Activated T-cell treated with anti-CD3 and anti-CD28 coated beads, Interleukin-2, amount 50 U/mL, for 72 hours (primary cell): ENCODE data around the gene XKR8. TPM values are rescaled to one million over a fixed set of nuclear protein-coding genes. Genes with fewer than 3 reads are reported as not detected.

Experiments used
- ATAC-seq, 2 donors: fragments of 150-1000 bp; cut with Tn5 transposase; replicated peaks in 1 of 2; 2 replicates each; pipeline ENCODE4 v1.10.0; 2021; ENCODE audit warnings: moderate library complexity in 2 of 2, mild to moderate bottlenecking in 1 of 2
- DNase-seq, 2 donors: peaks; one replicate each; pipeline ENCODE4 v3.0.0; 2021 to 2022; ENCODE audit warnings: mixed read lengths in 1 of 2
- H3K27ac Mint-ChIP-seq: one replicate; pipeline ENCODE4 v1.8.0; 2022; ENCODE audit warnings: mild to moderate bottlenecking, moderate library complexity, mixed read lengths
- H3K27me3 Mint-ChIP-seq: one replicate; pipeline ENCODE4 v1.8.0; 2022; ENCODE audit warnings: low read depth, mixed read lengths
- H3K36me3 Mint-ChIP-seq, 2 donors: one replicate each; pipeline ENCODE4 v1.8.0; 2022; ENCODE audit warnings: mixed read lengths in 2 of 2, mild to moderate bottlenecking in 1 of 2; ENCODE audit not compliant: insufficient read depth in 2 of 2
- H3K4me1 Mint-ChIP-seq: one replicate; pipeline ENCODE4 v1.8.0; 2022; ENCODE audit warnings: low read depth, mixed read lengths
- H3K4me3 Mint-ChIP-seq, 2 donors: one replicate each; pipeline ENCODE4 v1.8.0; 2022; ENCODE audit warnings: mild to moderate bottlenecking in 2 of 2, mixed read lengths in 2 of 2, moderate library complexity in 2 of 2
- H3K9me3 Mint-ChIP-seq, 2 donors: one replicate each; pipeline ENCODE4 v1.8.0; 2022; ENCODE audit warnings: mixed read lengths in 2 of 2
- total RNA-seq, 2 donors: library from RNA; stranded (reverse); gene quantifications; one replicate each; pipeline ENCODE4 v1.2.3, GENCODE V29; 2022

The XKR8 gene
- total RNA-seq, 2 donors from 2014 or later: 8.7 to 18.9 TPM

GRCh38 chr1:27940297-27940696, 19.5 kb upstream of the XKR8 start:
- Mint-ChIP-seq H3K4me1 (peaks cover 26% of the 10 kb centered on the region), H3K27ac (peak overlapping the region; percentile 50), H3K36me3 (no peaks in the 10 kb centered on the region), H3K27me3 (peaks cover 7% of the 10 kb centered on the region), H3K9me3 (no peaks in the 10 kb centered on the region), H3K4me3 (peak overlapping the region in 1 of 2 donors; percentile 56)
- peak; percentile 79 to 83 for ATAC-seq
- peak; percentile 76 to 80 for DNase-seq

GRCh38 chr1:27940870-27941560, 18.8 kb upstream of the XKR8 start:
- no peak overlapping the region for H3K4me3 Mint-ChIP-seq
- no peaks in the 10 kb centered on the region for H3K36me3 Mint-ChIP-seq
- H3K27ac Mint-ChIP-seq: peak overlapping the region; percentile 50
- H3K9me3 Mint-ChIP-seq: no peaks in the 10 kb centered on the region
- ATAC-seq (no peak), DNase-seq (no peak)
- H3K4me1 Mint-ChIP-seq: peaks cover 19% of the 10 kb centered on the region
- peaks cover under 1% of the 10 kb centered on the region for H3K27me3 Mint-ChIP-seq

- no peaks in the 10 kb centered on the region for H3K9me3 Mint-ChIP-seq
- no peaks in the 10 kb centered on the region for H3K36me3 Mint-ChIP-seq
- no peak overlapping the region for H3K4me3 Mint-ChIP-seq
- ATAC-seq: no peak
- no peak overlapping the region for H3K27ac Mint-ChIP-seq
- H3K27me3 Mint-ChIP-seq: no peaks in the 10 kb centered on the region
- no peak for DNase-seq
- peaks cover 18% of the 10 kb centered on the region for H3K4me1 Mint-ChIP-seq
These were observed 17.9 kb upstream of the XKR8 start for GRCh38 chr1:27941671-27942540.

- no peaks in the 10 kb centered on the region for H3K36me3 Mint-ChIP-seq
- peaks cover 16% of the 10 kb centered on the region for H3K4me1 Mint-ChIP-seq
- ATAC-seq (no peak), DNase-seq (no peak)
- no peak overlapping the region for H3K4me3 Mint-ChIP-seq
- H3K27ac Mint-ChIP-seq: no peak overlapping the region
- no peaks in the 10 kb centered on the region for H3K27me3 Mint-ChIP-seq
- no peaks in the 10 kb centered on the region for H3K9me3 Mint-ChIP-seq
These were observed 14.8 kb upstream of the XKR8 start for GRCh38 chr1:27945020-27945419.

GRCh38 chr1:27949027-27949426, 10.7 kb upstream of the XKR8 start:
- H3K4me1 Mint-ChIP-seq: no peaks in the 10 kb centered on the region
- ATAC-seq: no peak
- H3K27me3 Mint-ChIP-seq: no peaks in the 10 kb centered on the region
- H3K4me3 Mint-ChIP-seq: no peak overlapping the region
- no peaks in the 10 kb centered on the region for H3K9me3 Mint-ChIP-seq
- H3K27ac Mint-ChIP-seq: no peak overlapping the region
- no peaks in the 10 kb centered on the region for H3K36me3 Mint-ChIP-seq
- no peak for DNase-seq

- H3K4me3 Mint-ChIP-seq: no peak overlapping the region
- no peak for DNase-seq
- no peak for ATAC-seq
- H3K4me1 Mint-ChIP-seq: no peaks in the 10 kb centered on the region
- no peaks in the 10 kb centered on the region for H3K36me3 Mint-ChIP-seq
- H3K27ac Mint-ChIP-seq: no peak overlapping the region
- no peaks in the 10 kb centered on the region for H3K9me3 Mint-ChIP-seq
- H3K27me3 Mint-ChIP-seq: no peaks in the 10 kb centered on the region
These were observed 8.4 kb upstream of the XKR8 start for GRCh38 chr1:27951396-27951795.

GRCh38 chr1:27952147-27952546, 7.6 kb upstream of the XKR8 start:
- DNase-seq (no peak), ATAC-seq (no peak)
- Mint-ChIP-seq H3K9me3 (no peaks in the 10 kb centered on the region), H3K4me1 (no peaks in the 10 kb centered on the region), H3K27me3 (no peaks in the 10 kb centered on the region), H3K36me3 (no peaks in the 10 kb centered on the region), H3K27ac (no peak overlapping the region), H3K4me3 (no peak overlapping the region)

- no peak for DNase-seq
- no peak overlapping the region for H3K4me3 Mint-ChIP-seq
- ATAC-seq: no peak
- no peaks in the 10 kb centered on the region for H3K27me3 Mint-ChIP-seq
- H3K9me3 Mint-ChIP-seq: no peaks in the 10 kb centered on the region
- no peak overlapping the region for H3K27ac Mint-ChIP-seq
- H3K36me3 Mint-ChIP-seq: no peaks in the 10 kb centered on the region
- H3K4me1 Mint-ChIP-seq: peaks cover 6% of the 10 kb centered on the region
These were observed 5.6 kb upstream of the XKR8 start for GRCh38 chr1:27954186-27954585.

- H3K4me3 Mint-ChIP-seq: no peak overlapping the region
- ATAC-seq: no peak
- no peak overlapping the region for H3K27ac Mint-ChIP-seq
These were observed 4.7 kb upstream of the XKR8 start for GRCh38 chr1:27955076-27955475.

GRCh38 chr1:27956761-27957160, 3.0 kb upstream of the XKR8 start:
- H3K27me3 Mint-ChIP-seq: no peaks in the 10 kb centered on the region
- H3K4me1 Mint-ChIP-seq: peaks cover 23% of the 10 kb centered on the region
- H3K36me3 Mint-ChIP-seq: peaks cover 0 to 1% of the 10 kb centered on the region in 2 donors
- H3K27ac Mint-ChIP-seq: no peak overlapping the region
- no peak for DNase-seq
- no peak overlapping the region for H3K4me3 Mint-ChIP-seq
- no peak for ATAC-seq
- H3K9me3 Mint-ChIP-seq: no peaks in the 10 kb centered on the region

More at GRCh38 chr1:27955076-27955475, 4.7 kb upstream of the XKR8 start:
- Mint-ChIP-seq H3K27me3 (no peaks in the 10 kb centered on the region), H3K9me3 (no peaks in the 10 kb centered on the region), H3K36me3 (no peaks in the 10 kb centered on the region), H3K4me1 (peaks cover 11% of the 10 kb centered on the region)
- DNase-seq: no peak

- ATAC-seq (no peak), DNase-seq (no peak)
- peaks cover 23% of the 10 kb centered on the region for H3K4me1 Mint-ChIP-seq
- H3K36me3 Mint-ChIP-seq: peaks cover 0 to 1% of the 10 kb centered on the region in 2 donors
- no peaks in the 10 kb centered on the region for H3K9me3 Mint-ChIP-seq
- no peak overlapping the region for H3K4me3 Mint-ChIP-seq
- no peak overlapping the region for H3K27ac Mint-ChIP-seq
- H3K27me3 Mint-ChIP-seq: no peaks in the 10 kb centered on the region
These were observed 2.1 kb upstream of the XKR8 start for GRCh38 chr1:27957655-27958054.

- Mint-ChIP-seq H3K4me3 (no peak overlapping the region), H3K27ac (no peak overlapping the region)
These were observed 1.3 kb upstream of the XKR8 start for GRCh38 chr1:27958513-27958912.

GRCh38 chr1:27960762-27961645, 1.2 kb downstream of the XKR8 start:
- Mint-ChIP-seq H3K27ac (peak overlapping the region; percentile 26), H3K36me3 (peaks cover 0 to 1% of the 10 kb centered on the region in 2 donors), H3K9me3 (no peaks in the 10 kb centered on the region), H3K4me1 (peaks cover 23% of the 10 kb centered on the region), H3K27me3 (no peaks in the 10 kb centered on the region), H3K4me3 (peak overlapping the region; percentile 88 to 93)
- no peak for ATAC-seq
- DNase-seq: no peak

More at GRCh38 chr1:27958513-27958912, 1.3 kb upstream of the XKR8 start:
- Mint-ChIP-seq H3K27me3 (no peaks in the 10 kb centered on the region), H3K4me1 (peaks cover 23% of the 10 kb centered on the region), H3K36me3 (peaks cover 0 to 1% of the 10 kb centered on the region in 2 donors), H3K9me3 (no peaks in the 10 kb centered on the region)
- DNase-seq (no peak), ATAC-seq (no peak)
